Lung (tissue), 12 donors: ENCODE data around the gene CEP164. TPM values are rescaled to one million over a fixed set of nuclear protein-coding genes. Genes with fewer than 3 reads are reported as not detected.

Experiments used
- ATAC-seq: fragments of 200-7000 bp; cut with Tn5 transposase; one replicate; pipeline ENCODE4 v1.9.1; 2020; ENCODE audit warnings: moderate number of reproducible peaks; ENCODE audit not compliant: insufficient read depth, low FRiP score
- DNase-seq, 3 donors: peaks; one replicate each; pipeline ENCODE4 v3.0.0-alpha.2; 2013 to 2017
- H3K27ac ChIP-seq, 2 donors: one replicate each; pipeline ENCODE4 v1.5.1; 2013; ENCODE audit warnings: mild to moderate bottlenecking in 2 of 2, moderate library complexity in 2 of 2, control low read depth in 1 of 2, inconsistent platforms in 1 of 2, low read depth in 1 of 2, low read length in 1 of 2
- H3K27me3 ChIP-seq, 3 donors: one replicate each; pipeline ENCODE4 v1.5.1; 2013; ENCODE audit warnings: low read length in 2 of 3; ENCODE audit not compliant: control insufficient read depth in 3 of 3, insufficient read depth in 3 of 3
- H3K36me3 ChIP-seq, 4 donors: one replicate each; pipeline ENCODE4 v1.5.1; 2013; ENCODE audit warnings: low read length in 4 of 4, mild to moderate bottlenecking in 1 of 4, moderate library complexity in 1 of 4; ENCODE audit not compliant: control insufficient read depth in 4 of 4, insufficient read depth in 4 of 4
- H3K4me1 ChIP-seq, 5 donors: one replicate each; pipeline ENCODE4 v1.5.1; 2013; ENCODE audit warnings: low read length in 5 of 5, mild to moderate bottlenecking in 2 of 5, moderate library complexity in 1 of 5; ENCODE audit not compliant: control insufficient read depth in 5 of 5, insufficient read depth in 5 of 5
- H3K4me3 ChIP-seq: one replicate; pipeline ENCODE4 v1.5.1; 2013; ENCODE audit warnings: mild to moderate bottlenecking, control low read depth, moderate library complexity
- H3K9ac ChIP-seq, 2 donors: one replicate each; pipeline ENCODE4 v1.5.1; 2013; ENCODE audit warnings: low read length in 2 of 2, control low read depth in 1 of 2; ENCODE audit not compliant: insufficient read depth in 1 of 2
- H3K9me3 ChIP-seq, 4 donors: one replicate each; pipeline ENCODE4 v1.5.1; 2013; ENCODE audit warnings: low read length in 3 of 4, mild to moderate bottlenecking in 1 of 4, moderate library complexity in 1 of 4; ENCODE audit not compliant: control insufficient read depth in 4 of 4, insufficient read depth in 3 of 4
- CTCF ChIP-seq: IDR thresholded peaks from 2 replicates; pipeline ENCODE4 v1.5.1; 2012; ENCODE audit warnings: mild to moderate bottlenecking; ENCODE audit errors: control extremely low read depth, extremely low read depth
- WGBS, 2 donors: extraction: QIAGEN DNeasy Blood & Tissue Kit; methylation state at CpG; one replicate each; pipeline ENCODE4 v1.1.7; 2013; 5-methylcytosine and 5-hydroxymethylcytosine counted together
- polyA plus RNA-seq, 2 donors: library from polyadenylated mRNA; stranded (reverse); fragments of 200-250 nt; gene quantifications; one replicate each; pipeline ENCODE4 v1.2.1, GENCODE V29; 2013
- total RNA-seq, 2 donors: library from RNA; depleted of rRNA in 1 of 2; stranded (reverse); fragments of >200 nt in 1 of 2; gene quantifications; one replicate each; pipeline ENCODE4 v1.2.1, GENCODE V29; 2014 to 2021
- donor health status: control.
- donor health status: control.
- donor health status: Bipolar disorder and iron deficiency.
- donor health status: healthy.
- donor health status: DM: yes; HTN: yes; CAD: no.

CEP164 gene
- total and polyA plus RNA-seq, 4 donors = 12.0 to 36.1 (median 26.7) TPM

GRCh38 chr11:117418737-117419481 lies 91.3 kb downstream of the CEP164 start:
- TF ChIP-seq CTCF = no peak
- Histone ChIP-seq H3K36me3 (no peaks in the 10 kb centered on the region), H3K27me3 (no peaks in the 10 kb centered on the region), H3K9ac (no peak overlapping the region), H3K9me3 (no peaks in the 10 kb centered on the region), H3K4me3 (no peak overlapping the region), H3K27ac (no peak overlapping the region), H3K4me1 (no peaks in the 10 kb centered on the region)
- DNase-seq = peak in 2 of 3 donors; percentile 7 to 24
- no peak for ATAC-seq
- WGBS, 2 donors = 86 to 89% methylated on average over 12 of the region's 12 CpGs

- WGBS, 2 donors = 82 to 90% methylated on average over 12 of the region's 12 CpGs
- no peak for TF ChIP-seq CTCF
- Histone ChIP-seq H3K9me3 (no peaks in the 10 kb centered on the region), H3K9ac (no peak overlapping the region), H3K36me3 (no peaks in the 10 kb centered on the region), H3K4me1 (no peaks in the 10 kb centered on the region), H3K27me3 (no peaks in the 10 kb centered on the region), H3K27ac (no peak overlapping the region), H3K4me3 (no peak overlapping the region)
- no peak for DNase-seq
- ATAC-seq = no peak
These were observed 92.0 kb downstream of the CEP164 start for GRCh38 chr11:117419482-117420142.

GRCh38 chr11:117420143-117420485 lies 92.5 kb downstream of the CEP164 start:
- TF ChIP-seq CTCF = no peak
- no peaks in the 10 kb centered on the region for H3K9me3 ChIP-seq
- WGBS, 2 donors = 89 to 90% methylated on average over 12 of the region's 12 CpGs
- H3K4me1 ChIP-seq = no peaks in the 10 kb centered on the region
- no peaks in the 10 kb centered on the region for H3K36me3 ChIP-seq
- no peak overlapping the region for H3K9ac ChIP-seq
- DNase-seq (no peak), ATAC-seq (no peak)
- no peak overlapping the region for H3K27ac ChIP-seq
- no peaks in the 10 kb centered on the region for H3K27me3 ChIP-seq
- H3K4me3 ChIP-seq = no peak overlapping the region
